ENCODE results near the gene FLNB. TPM values are rescaled to one million over a fixed set of nuclear protein-coding genes. Genes with fewer than 3 reads are reported as not detected.
A peak's percentile ranks its signal among the peaks of the same experiment; 100 is the strongest.

FLNB gene
- total RNA-seq, 2 experiments from 2014 or later = 26.3 to 28.4 TPM

DNA sequence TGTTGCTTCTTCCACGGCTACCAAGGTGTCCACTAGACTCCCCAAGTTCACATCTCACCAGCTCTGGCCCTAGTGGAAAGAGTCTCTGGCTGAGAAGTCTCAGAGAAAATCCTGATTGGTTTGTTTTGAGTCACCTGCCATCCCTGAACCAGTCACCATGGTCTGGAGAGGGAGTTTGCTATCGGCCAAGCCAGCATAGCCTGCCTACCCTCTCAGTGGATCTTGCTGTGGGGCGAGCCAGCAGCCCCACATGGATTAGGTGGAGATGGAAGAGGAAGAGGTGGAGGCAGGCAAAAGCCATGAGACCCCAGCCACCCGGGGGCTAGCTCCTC, 48.1 kb upstream of the FLNB start:
- H3K36me3 Mint-ChIP-seq (ENCODE audit: low read depth) = no peaks in the 10 kb centered on the region
- H3K27ac Mint-ChIP-seq = no peak overlapping the region
- no peak overlapping the region for H3K4me3 Mint-ChIP-seq
- H3K4me1 Mint-ChIP-seq (ENCODE audit: low read depth) = peaks cover 3% of the 10 kb centered on the region
- POLR2A ChIA-PET = interaction anchor here (0.6 kb wide), 1 partner anchor 61 kb away, joined by 3 read pairs; no protein-coding TSS in a partner anchor
- H3K27me3 Mint-ChIP-seq = no peaks in the 10 kb centered on the region
- no peaks in the 10 kb centered on the region for H3K9me3 Mint-ChIP-seq
- no peak for DNase-seq
- TF ChIP-seq, protein P1, sequence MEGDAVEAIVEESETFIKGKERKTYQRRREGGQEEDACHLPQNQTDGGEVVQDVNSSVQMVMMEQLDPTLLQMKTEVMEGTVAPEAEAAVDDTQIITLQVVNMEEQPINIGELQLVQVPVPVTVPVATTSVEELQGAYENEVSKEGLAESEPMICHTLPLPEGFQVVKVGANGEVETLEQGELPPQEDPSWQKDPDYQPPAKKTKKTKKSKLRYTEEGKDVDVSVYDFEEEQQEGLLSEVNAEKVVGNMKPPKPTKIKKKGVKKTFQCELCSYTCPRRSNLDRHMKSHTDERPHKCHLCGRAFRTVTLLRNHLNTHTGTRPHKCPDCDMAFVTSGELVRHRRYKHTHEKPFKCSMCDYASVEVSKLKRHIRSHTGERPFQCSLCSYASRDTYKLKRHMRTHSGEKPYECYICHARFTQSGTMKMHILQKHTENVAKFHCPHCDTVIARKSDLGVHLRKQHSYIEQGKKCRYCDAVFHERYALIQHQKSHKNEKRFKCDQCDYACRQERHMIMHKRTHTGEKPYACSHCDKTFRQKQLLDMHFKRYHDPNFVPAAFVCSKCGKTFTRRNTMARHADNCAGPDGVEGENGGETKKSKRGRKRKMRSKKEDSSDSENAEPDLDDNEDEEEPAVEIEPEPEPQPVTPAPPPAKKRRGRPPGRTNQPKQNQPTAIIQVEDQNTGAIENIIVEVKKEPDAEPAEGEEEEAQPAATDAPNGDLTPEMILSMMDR (IDR thresholded peaks at IDR 0.05) = no peak
- no peak for ATAC-seq
- CTCF ChIA-PET = no interaction called here
- intact Hi-C loops (cut with micrococcal nuclease) = no loop called here

DNA sequence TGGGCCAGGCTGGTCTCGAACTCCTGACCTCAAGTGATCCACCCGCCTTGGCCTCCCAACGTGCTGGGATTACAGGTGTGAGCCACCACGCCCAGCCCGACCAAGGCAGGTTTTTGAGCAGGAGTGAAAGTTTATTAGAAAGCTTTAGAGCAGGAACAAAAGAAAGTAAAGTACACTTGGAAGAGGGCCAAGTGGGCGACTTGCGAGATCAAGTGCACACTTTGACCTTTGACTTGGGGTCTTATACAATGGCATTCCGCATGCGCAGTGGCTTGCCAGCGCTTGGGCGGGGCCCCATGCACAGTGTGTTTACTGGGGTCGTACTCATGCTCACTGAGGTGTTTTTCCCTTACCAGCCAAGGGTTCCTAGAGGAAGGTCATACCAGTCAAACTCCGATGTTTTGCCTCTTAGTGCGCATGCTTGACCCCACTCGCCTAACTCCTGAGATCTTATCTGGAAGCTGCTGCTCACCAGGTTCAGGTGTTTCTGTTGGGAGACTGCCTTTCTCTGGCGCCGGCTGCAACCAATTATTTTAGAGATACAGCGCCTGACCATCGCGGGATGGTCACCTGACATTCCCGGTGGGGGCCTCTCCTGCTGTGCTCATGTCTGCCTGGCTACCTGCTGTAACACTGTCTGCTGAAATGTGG, 46.9 kb upstream of the FLNB start:
- ChIA-PET CTCF (interaction anchor here (1.0 to 1.7 kb wide), 3 partner anchors 11 to 47 kb away, joined by 3 to 10 read pairs (median 6); partner anchors contain the start of gene FLNB), POLR2A (no interaction called here)
- Mint-ChIP-seq H3K27ac (no peak overlapping the region), H3K27me3 (no peaks in the 10 kb centered on the region), H3K4me1 (ENCODE audit: low read depth) (peaks cover 3% of the 10 kb centered on the region), H3K36me3 (ENCODE audit: low read depth) (no peaks in the 10 kb centered on the region), H3K4me3 (no peak overlapping the region), H3K9me3 (no peaks in the 10 kb centered on the region)
- TF ChIP-seq, protein P1 (IDR thresholded peaks at IDR 0.05) = no peak
- ATAC-seq (no peak), DNase-seq (no peak)
- intact Hi-C loops (cut with micrococcal nuclease) = no loop called here

DNA sequence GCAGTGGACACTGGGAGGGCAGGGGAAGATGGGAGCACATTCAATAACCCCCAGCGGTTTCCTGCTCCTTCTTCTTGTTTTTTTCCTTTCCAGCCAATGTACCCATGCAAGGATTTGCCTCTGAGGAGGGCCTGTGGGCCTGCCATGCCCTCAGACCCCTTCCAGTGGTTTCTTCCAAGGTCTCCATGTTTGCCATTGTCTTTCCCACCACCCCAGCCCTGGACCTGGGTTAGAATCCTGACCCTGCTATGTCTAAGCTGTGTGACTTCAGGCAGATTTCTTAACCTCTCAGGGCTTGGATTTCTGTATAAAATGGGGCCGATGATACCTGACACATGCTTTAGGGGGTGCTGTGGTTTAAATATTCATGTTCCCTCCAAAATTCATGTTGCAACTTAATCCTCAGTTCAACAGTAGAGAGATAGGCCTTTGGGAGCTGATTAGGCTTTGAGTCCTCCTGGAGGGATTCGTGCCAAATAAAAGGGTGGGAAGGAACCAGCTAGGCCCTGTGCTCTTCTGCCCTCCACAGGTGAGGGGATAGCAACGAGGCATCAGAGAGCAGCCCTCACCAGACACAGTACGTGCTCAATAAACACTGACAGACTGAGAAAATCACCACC, 46.3 kb upstream of the FLNB start:
- no peak for ATAC-seq
- intact Hi-C loops (cut with micrococcal nuclease) = no loop called here

DNA sequence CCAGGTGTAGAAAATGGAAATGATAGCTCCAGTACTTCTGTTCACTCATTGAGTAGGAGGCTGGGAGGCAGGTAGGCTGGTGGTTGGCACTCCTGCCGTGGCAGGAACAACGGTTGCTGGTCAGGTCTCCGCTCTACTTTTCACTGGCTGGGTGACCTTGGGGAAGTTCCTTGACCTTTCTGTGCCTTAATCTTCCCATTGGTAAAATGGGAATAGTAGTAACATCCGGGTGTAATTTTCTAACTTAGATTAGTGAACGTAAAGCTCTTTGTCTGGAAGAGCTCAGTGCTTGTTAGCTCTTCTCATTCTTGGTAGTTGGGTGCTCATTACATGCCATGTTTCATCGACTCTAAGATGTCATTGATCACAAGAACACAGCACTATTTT, 45.8 kb upstream of the FLNB start:
- peaks cover 6% of the 10 kb centered on the region for H3K4me1 Mint-ChIP-seq (ENCODE audit: low read depth)
- intact Hi-C loops (cut with micrococcal nuclease) = no loop called here
- no peaks in the 10 kb centered on the region for H3K27me3 Mint-ChIP-seq
- DNase-seq (no peak), ATAC-seq (no peak)
- H3K36me3 Mint-ChIP-seq (ENCODE audit: low read depth) = no peaks in the 10 kb centered on the region
- no peak overlapping the region for H3K4me3 Mint-ChIP-seq
- ChIA-PET POLR2A (interaction anchor here (0.5 to 0.6 kb wide), 3 partner anchors 20 to 729 kb away, joined by 3 to 4 read pairs (median 3); no protein-coding TSS in a partner anchor), CTCF (interaction anchor here (0.6 to 1.7 kb wide), 10 partner anchors 10 to 344 kb away, joined by 3 to 10 read pairs (median 3); partner anchors contain the start of genes FLNB, HTD2 and RPP14)
- H3K27ac Mint-ChIP-seq = no peak overlapping the region
- TF ChIP-seq, protein P1 (IDR thresholded peaks at IDR 0.05) = no peak
- H3K9me3 Mint-ChIP-seq = no peaks in the 10 kb centered on the region

More for the DNA sequence above, 46.3 kb upstream of the FLNB start:
- H3K9me3 Mint-ChIP-seq = no peaks in the 10 kb centered on the region
- H3K4me1 Mint-ChIP-seq (ENCODE audit: low read depth) = peaks cover 3% of the 10 kb centered on the region
- no peak overlapping the region for H3K4me3 Mint-ChIP-seq
- POLR2A ChIA-PET = interaction anchor here (0.5 to 0.6 kb wide), 2 partner anchors 199 to 729 kb away, joined by 3 read pairs; no protein-coding TSS in a partner anchor
- H3K36me3 Mint-ChIP-seq (ENCODE audit: low read depth) = no peaks in the 10 kb centered on the region
- TF ChIP-seq, protein P1 (IDR thresholded peaks at IDR 0.05) = peak; percentile 44
- DNase-seq = no peak
- CTCF ChIA-PET = interaction anchor here (0.6 to 1.7 kb wide), 9 partner anchors 10 to 344 kb away, joined by 3 to 10 read pairs (median 3); partner anchors contain the start of genes FLNB, HTD2 and RPP14
- H3K27ac Mint-ChIP-seq = no peak overlapping the region
- H3K27me3 Mint-ChIP-seq = no peaks in the 10 kb centered on the region

DNA sequence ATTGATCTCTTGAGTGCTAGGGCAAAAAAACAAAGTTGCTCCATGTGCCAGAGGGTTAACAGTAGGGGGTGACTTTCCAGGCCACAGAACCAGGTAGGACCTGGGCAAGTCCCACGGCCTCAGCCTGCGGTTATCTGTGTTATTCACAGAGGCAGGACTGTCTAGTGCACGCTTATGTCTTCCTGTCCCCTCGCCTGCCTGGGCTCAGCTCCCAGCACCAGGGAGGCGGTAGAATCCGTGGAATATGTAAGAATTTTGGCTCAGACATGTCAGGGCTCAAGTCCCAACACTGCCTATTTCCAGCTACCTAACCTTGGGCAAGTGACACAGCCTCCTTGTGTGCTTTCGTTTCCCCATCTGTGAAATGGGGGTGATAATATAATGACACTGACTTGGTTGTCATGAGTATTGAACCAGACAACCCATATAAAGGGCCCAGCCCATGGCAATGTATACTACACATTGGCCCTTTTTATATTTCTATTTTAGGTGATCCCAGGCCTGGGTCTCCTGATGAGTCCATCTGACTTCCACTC, 44.3 kb upstream of the FLNB start:
- TF ChIP-seq, protein P1 (IDR thresholded peaks at IDR 0.05) = no peak
- Mint-ChIP-seq H3K9me3 (no peaks in the 10 kb centered on the region), H3K4me1 (ENCODE audit: low read depth) (peaks cover 11% of the 10 kb centered on the region), H3K27ac (no peak overlapping the region), H3K27me3 (no peaks in the 10 kb centered on the region), H3K36me3 (ENCODE audit: low read depth) (peaks cover 1% of the 10 kb centered on the region), H3K4me3 (no peak overlapping the region)
- intact Hi-C loops (cut with micrococcal nuclease) = no loop called here
- CTCF ChIA-PET = no interaction called here
- ATAC-seq = no peak
- POLR2A ChIA-PET = no interaction called here
- no peak for DNase-seq
